ENCODE data around the gene KRTAP10-7.
"Not testable (repeated sequence)": the region's sequence is repeated elsewhere in the genome, so short reads cannot be mapped to it uniquely, and the experiment has no call there.

Gene KRTAP10-7

GRCh38 chr21:44639331-44639655, 38.9 kb downstream of the KRTAP10-7 start:
- no peak for TF ChIP-seq CTCF (conservative IDR thresholded peaks at IDR 0.05; ENCODE audit: low read length)
- no peak overlapping the region for H3K4me3 ChIP-seq (ENCODE audit: low read length)
- DNase-seq (ENCODE audit: low read depth), result no peak

- TF ChIP-seq CTCF (conservative IDR thresholded peaks at IDR 0.05; ENCODE audit: low read length), result no peak
- no peak overlapping the region for H3K4me3 ChIP-seq (ENCODE audit: low read length)
- no peak for DNase-seq (ENCODE audit: low read depth)
Observed at GRCh38 chr21:44640761-44641160, 40.4 kb downstream of the KRTAP10-7 start.

GRCh38 chr21:44643741-44644310, 43.4 kb downstream of the KRTAP10-7 start:
- TF ChIP-seq CTCF (conservative IDR thresholded peaks at IDR 0.05; ENCODE audit: low read length), result no peak
- DNase-seq (ENCODE audit: low read depth), result no peak
- no peak overlapping the region for H3K4me3 ChIP-seq (ENCODE audit: low read length)

GRCh38 chr21:44644878-44645277, 44.5 kb downstream of the KRTAP10-7 start:
- DNase-seq (ENCODE audit: low read depth), result no peak
- no peak overlapping the region for H3K4me3 ChIP-seq (ENCODE audit: low read length)
- TF ChIP-seq CTCF (conservative IDR thresholded peaks at IDR 0.05; ENCODE audit: low read length), result no peak

- not testable (repeated sequence) for DNase-seq (ENCODE audit: low read depth)
Observed at GRCh38 chr21:44646366-44647221, 46.2 kb downstream of the KRTAP10-7 start, which contains the start of gene KRTAP10-11. Gene KRTAP10-11 (plus strand): TSS chr21:44646414. CDS start chr21:44646459, 45 bp downstream.

GRCh38 chr21:44647222-44647552, 46.8 kb downstream of the KRTAP10-7 start:
- no peak for TF ChIP-seq CTCF (conservative IDR thresholded peaks at IDR 0.05; ENCODE audit: low read length)
- no peak for DNase-seq (ENCODE audit: low read depth)
- no peak overlapping the region for H3K4me3 ChIP-seq (ENCODE audit: low read length)

More at GRCh38 chr21:44646366-44647221, 46.2 kb downstream of the KRTAP10-7 start, which contains the start of gene KRTAP10-11:
- not testable (repeated sequence) for H3K4me3 ChIP-seq (ENCODE audit: low read length)

- H3K4me3 ChIP-seq (ENCODE audit: low read length), result no peak overlapping the region
- TF ChIP-seq CTCF (conservative IDR thresholded peaks at IDR 0.05; ENCODE audit: low read length), result no peak
- DNase-seq (ENCODE audit: low read depth), result no peak
Observed at GRCh38 chr21:44648557-44649311, 48.3 kb downstream of the KRTAP10-7 start.

Data from AG10803 (cell line).